GM12878 (cell line): ENCODE measurements around the gene A3GALT2.

Experiments used
- CTCF ChIP-seq, 3 experiments: IDR thresholded peaks in 2 of 3; conservative IDR thresholded peaks in 1 of 3; 2 replicates each; pipeline ENCODE4 v1.5.1; 2011; ENCODE audit warnings: low read depth in 3 of 3, low read length in 3 of 3, mild to moderate bottlenecking in 3 of 3, control low read depth in 2 of 3, moderate library complexity in 2 of 3, inconsistent platforms in 1 of 3, mixed read lengths in 1 of 3; ENCODE audit not compliant: control insufficient read depth in 2 of 3, insufficient read depth in 1 of 3; ENCODE audit errors: extremely low read depth in 1 of 3
- FOS ChIP-seq: IDR thresholded peaks from 3 replicates; pipeline ENCODE4 v1.6.1; 2011; ENCODE audit warnings: borderline replicate concordance; ENCODE audit not compliant: insufficient read length; ENCODE audit errors: extremely low read depth
- JUNB ChIP-seq: IDR thresholded peaks from 2 replicates; pipeline ENCODE4 v1.6.1; 2016; ENCODE audit warnings: antibody characterized with exemption, mild to moderate bottlenecking
- JUND ChIP-seq: IDR thresholded peaks from 2 replicates; pipeline ENCODE4 v1.6.1; 2012; ENCODE audit warnings: low read depth, mild to moderate bottlenecking, low read length, improper control_type of control experiment, moderate library complexity
- PAX5 ChIP-seq: IDR thresholded peaks from 2 replicates; pipeline ENCODE4 v1.6.1; 2011; ENCODE audit warnings: low read depth, low read length, borderline replicate concordance
- POLR2A ChIP-seq: IDR thresholded peaks from 2 replicates; pipeline ENCODE4 v1.6.1; 2011; ENCODE audit warnings: low read depth, mild to moderate bottlenecking, low read length
- RAD21 ChIP-seq: IDR thresholded peaks from 2 replicates; pipeline ENCODE4 v1.6.1; 2011; ENCODE audit warnings: mild to moderate bottlenecking, low read depth, low read length, moderate library complexity; ENCODE audit not compliant: insufficient read depth
- REST ChIP-seq: IDR thresholded peaks from 2 replicates; pipeline ENCODE4 v1.6.1; 2012; ENCODE audit warnings: mild to moderate bottlenecking, low read depth, low read length
- SMAD1 ChIP-seq: fragments of 450-650 bp; IDR thresholded peaks from 2 replicates; pipeline ENCODE4 v1.6.1; 2018; ENCODE audit warnings: mild to moderate bottlenecking, low read depth; ENCODE audit not compliant: partially characterized antibody
- SREBF2 ChIP-seq: IDR thresholded peaks from 2 replicates; pipeline ENCODE4 v1.6.1; 2012; ENCODE audit warnings: mild to moderate bottlenecking, low read length
- TARDBP ChIP-seq: IDR thresholded peaks from 2 replicates; pipeline ENCODE4 v1.6.1; 2016; ENCODE audit warnings: borderline replicate concordance
- TCF7 ChIP-seq: IDR thresholded peaks from 2 replicates; pipeline ENCODE4 v1.6.1; 2014; ENCODE audit warnings: antibody characterized with exemption, borderline replicate concordance
- USF2 ChIP-seq: IDR thresholded peaks from 2 replicates; pipeline ENCODE4 v1.6.1; 2011; ENCODE audit warnings: low read depth, low read length, improper control_type of control experiment, borderline replicate concordance
- ZNF274 ChIP-seq: IDR thresholded peaks from one replicate; pipeline ENCODE4 v1.8.0; 2011; ENCODE audit not compliant: insufficient read length, insufficient read depth

- TF ChIP-seq PAX5, result no peak
- no peak for TF ChIP-seq JUND
- no peak for TF ChIP-seq POLR2A
- no peak for TF ChIP-seq FOS
- TF ChIP-seq CTCF (IDR thresholded peaks at IDR 0.05 in 2 of 3, conservative IDR thresholded peaks at IDR 0.05 in 1 of 3; ENCODE audit: control insufficient read depth in 2 of 3, extremely low read depth in 1 of 3, insufficient read depth in 1 of 3, low read depth in 3 of 3, low read length in 3 of 3), result no peak
- no peak for TF ChIP-seq TARDBP
- TF ChIP-seq SMAD1, result no peak
- no peak for TF ChIP-seq ZNF274
- no peak for TF ChIP-seq USF2
- TF ChIP-seq JUNB, result no peak
- no peak for TF ChIP-seq TCF7
- no peak for TF ChIP-seq RAD21
- TF ChIP-seq SREBF2, result no peak
- no peak for TF ChIP-seq REST
Observed at GRCh38 chr1:33258788-33259274, 62.1 kb downstream of the A3GALT2 start.
